ENCODE measurements around the gene TMEFF2.

Gene TMEFF2, protein sequence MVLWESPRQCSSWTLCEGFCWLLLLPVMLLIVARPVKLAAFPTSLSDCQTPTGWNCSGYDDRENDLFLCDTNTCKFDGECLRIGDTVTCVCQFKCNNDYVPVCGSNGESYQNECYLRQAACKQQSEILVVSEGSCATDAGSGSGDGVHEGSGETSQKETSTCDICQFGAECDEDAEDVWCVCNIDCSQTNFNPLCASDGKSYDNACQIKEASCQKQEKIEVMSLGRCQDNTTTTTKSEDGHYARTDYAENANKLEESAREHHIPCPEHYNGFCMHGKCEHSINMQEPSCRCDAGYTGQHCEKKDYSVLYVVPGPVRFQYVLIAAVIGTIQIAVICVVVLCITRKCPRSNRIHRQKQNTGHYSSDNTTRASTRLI

GRCh38 chr2:192194866-192195547 is at the start of gene TMEFF2:
TSS of gene TMEFF2 (minus strand) at chr2:192194933. CDS start at chr2:192194524, 409 bp downstream.
- Histone ChIP-seq H3K27me3 (ENCODE audit: control insufficient read depth, insufficient read depth, low read length) (peaks cover 68% of the 10 kb centered on the region), H3K9ac (ENCODE audit: low read depth, low read length) (no peak within 1 kb of the TSS), H3K4me1 (ENCODE audit: control insufficient read depth, insufficient read depth, low read length) (peaks cover 2% of the 10 kb centered on the region), H3K4me3 (ENCODE audit: low read depth, low read length) (peak within 1 kb of the TSS; percentile 81), H3K9me3 (ENCODE audit: control insufficient read depth, insufficient read depth, low read length) (no peaks in the 10 kb centered on the region), H3K36me3 (ENCODE audit: control insufficient read depth, insufficient read depth, low read length) (no peaks in the 10 kb centered on the region)

- Histone ChIP-seq H3K4me1 (ENCODE audit: control insufficient read depth, insufficient read depth, low read length) (no peaks in the 10 kb centered on the region), H3K9me3 (ENCODE audit: control insufficient read depth, insufficient read depth, low read length) (no peaks in the 10 kb centered on the region), H3K36me3 (ENCODE audit: control insufficient read depth, insufficient read depth, low read length) (no peaks in the 10 kb centered on the region), H3K27me3 (ENCODE audit: control insufficient read depth, insufficient read depth, low read length) (no peaks in the 10 kb centered on the region), H3K4me3 (ENCODE audit: low read depth, low read length) (no peak overlapping the region), H3K9ac (ENCODE audit: low read depth, low read length) (no peak overlapping the region)
These were observed 48.8 kb upstream of the TMEFF2 start for GRCh38 chr2:192243488-192243887.

DNA sequence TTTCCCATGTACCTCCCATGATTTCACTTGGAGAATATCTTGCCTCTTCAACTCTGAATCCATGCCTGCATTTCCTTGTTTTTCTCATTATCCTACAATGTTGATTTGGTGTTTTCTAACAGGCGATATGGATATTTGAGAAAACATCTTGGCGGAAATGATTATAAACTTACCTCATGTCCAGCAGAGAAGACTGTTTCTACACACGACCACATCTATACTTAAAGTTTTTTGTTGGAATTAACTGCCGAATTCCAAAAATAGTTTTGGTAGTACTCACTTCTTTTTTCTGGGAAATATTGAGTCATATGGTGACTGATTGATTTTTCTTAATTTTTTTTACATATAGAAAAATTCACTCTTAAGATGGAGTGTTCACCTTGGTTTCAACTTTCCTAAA is 41.4 kb upstream of the TMEFF2 start:
- no peaks in the 10 kb centered on the region for H3K36me3 ChIP-seq (ENCODE audit: control insufficient read depth, insufficient read depth, low read length)
- no peak overlapping the region for H3K9ac ChIP-seq (ENCODE audit: low read depth, low read length)
- no peaks in the 10 kb centered on the region for H3K9me3 ChIP-seq (ENCODE audit: control insufficient read depth, insufficient read depth, low read length)
- no peak overlapping the region for H3K4me3 ChIP-seq (ENCODE audit: low read depth, low read length)
- H3K27me3 ChIP-seq (ENCODE audit: control insufficient read depth, insufficient read depth, low read length), result no peaks in the 10 kb centered on the region
- H3K4me1 ChIP-seq (ENCODE audit: control insufficient read depth, insufficient read depth, low read length), result no peaks in the 10 kb centered on the region

GRCh38 chr2:192230889-192231453 is 36.2 kb upstream of the TMEFF2 start:
- H3K9me3 ChIP-seq (ENCODE audit: control insufficient read depth, insufficient read depth, low read length), result no peaks in the 10 kb centered on the region

DNA sequence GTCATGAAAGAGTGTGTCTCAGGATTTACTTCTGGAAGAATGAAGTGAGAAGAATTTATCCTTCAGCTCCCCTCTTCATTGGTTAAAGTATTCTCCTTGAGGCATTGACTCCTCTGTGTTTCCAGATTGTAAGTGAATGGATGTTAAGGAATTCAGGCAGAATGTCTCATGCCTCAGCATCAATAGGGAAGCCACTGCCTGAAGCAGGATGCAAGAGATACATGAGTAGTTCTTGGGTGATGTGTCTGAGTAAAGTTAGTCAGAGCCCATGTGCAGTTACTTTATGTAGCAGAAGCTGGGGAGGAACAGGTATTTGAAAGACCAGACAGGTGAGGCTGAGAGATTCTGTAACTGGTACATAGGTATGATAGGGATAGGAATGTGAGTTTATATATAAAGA is 34.0 kb upstream of the TMEFF2 start:
- Histone ChIP-seq H3K4me1 (ENCODE audit: control insufficient read depth, insufficient read depth, low read length) (no peaks in the 10 kb centered on the region), H3K9ac (ENCODE audit: low read depth, low read length) (no peak overlapping the region), H3K4me3 (ENCODE audit: low read depth, low read length) (no peak overlapping the region), H3K9me3 (ENCODE audit: control insufficient read depth, insufficient read depth, low read length) (no peaks in the 10 kb centered on the region), H3K27me3 (ENCODE audit: control insufficient read depth, insufficient read depth, low read length) (no peaks in the 10 kb centered on the region), H3K36me3 (ENCODE audit: control insufficient read depth, insufficient read depth, low read length) (no peaks in the 10 kb centered on the region)

More at GRCh38 chr2:192230889-192231453, 36.2 kb upstream of the TMEFF2 start:
- no peak overlapping the region for H3K4me3 ChIP-seq (ENCODE audit: low read depth, low read length)
- no peak overlapping the region for H3K9ac ChIP-seq (ENCODE audit: low read depth, low read length)
- H3K36me3 ChIP-seq (ENCODE audit: control insufficient read depth, insufficient read depth, low read length), result no peaks in the 10 kb centered on the region
- no peaks in the 10 kb centered on the region for H3K27me3 ChIP-seq (ENCODE audit: control insufficient read depth, insufficient read depth, low read length)
- no peaks in the 10 kb centered on the region for H3K4me1 ChIP-seq (ENCODE audit: control insufficient read depth, insufficient read depth, low read length)

GRCh38 chr2:192218970-192219369 is 24.2 kb upstream of the TMEFF2 start:
- Histone ChIP-seq H3K9me3 (ENCODE audit: control insufficient read depth, insufficient read depth, low read length) (no peaks in the 10 kb centered on the region), H3K27me3 (ENCODE audit: control insufficient read depth, insufficient read depth, low read length) (no peaks in the 10 kb centered on the region), H3K4me1 (ENCODE audit: control insufficient read depth, insufficient read depth, low read length) (no peaks in the 10 kb centered on the region), H3K9ac (ENCODE audit: low read depth, low read length) (no peak overlapping the region), H3K36me3 (ENCODE audit: control insufficient read depth, insufficient read depth, low read length) (no peaks in the 10 kb centered on the region), H3K4me3 (ENCODE audit: low read depth, low read length) (no peak overlapping the region)

DNA sequence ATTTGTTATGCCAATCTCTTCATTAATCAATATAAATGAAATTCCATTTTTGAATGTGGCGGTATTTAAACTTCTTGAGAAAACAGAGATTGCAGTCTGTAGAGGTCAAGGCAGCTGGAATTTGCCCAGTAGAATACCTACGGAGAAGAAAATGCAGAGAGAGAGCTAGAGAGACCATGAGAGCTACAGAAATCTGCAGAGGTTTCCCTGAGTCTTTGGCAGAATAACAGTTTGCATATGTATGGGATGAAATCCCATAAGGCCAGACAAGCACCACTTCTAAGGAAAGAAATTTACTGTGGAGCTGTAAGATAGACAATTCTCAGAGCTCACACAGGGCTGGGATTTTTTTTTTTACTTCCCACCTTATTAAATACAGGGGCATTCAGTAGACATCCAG is 23.6 kb upstream of the TMEFF2 start:
- no peaks in the 10 kb centered on the region for H3K9me3 ChIP-seq (ENCODE audit: control insufficient read depth, insufficient read depth, low read length)
- no peaks in the 10 kb centered on the region for H3K4me1 ChIP-seq (ENCODE audit: control insufficient read depth, insufficient read depth, low read length)
- H3K36me3 ChIP-seq (ENCODE audit: control insufficient read depth, insufficient read depth, low read length), result no peaks in the 10 kb centered on the region
- no peak overlapping the region for H3K9ac ChIP-seq (ENCODE audit: low read depth, low read length)
- no peak overlapping the region for H3K4me3 ChIP-seq (ENCODE audit: low read depth, low read length)
- H3K27me3 ChIP-seq (ENCODE audit: control insufficient read depth, insufficient read depth, low read length), result no peaks in the 10 kb centered on the region

- Histone ChIP-seq H3K4me1 (ENCODE audit: control insufficient read depth, insufficient read depth, low read length) (no peaks in the 10 kb centered on the region), H3K27me3 (ENCODE audit: control insufficient read depth, insufficient read depth, low read length) (no peaks in the 10 kb centered on the region), H3K36me3 (ENCODE audit: control insufficient read depth, insufficient read depth, low read length) (no peaks in the 10 kb centered on the region), H3K9me3 (ENCODE audit: control insufficient read depth, insufficient read depth, low read length) (no peaks in the 10 kb centered on the region), H3K9ac (ENCODE audit: low read depth, low read length) (no peak overlapping the region), H3K4me3 (ENCODE audit: low read depth, low read length) (no peak overlapping the region)
These were observed 21.6 kb upstream of the TMEFF2 start for GRCh38 chr2:192216336-192216735.

DNA sequence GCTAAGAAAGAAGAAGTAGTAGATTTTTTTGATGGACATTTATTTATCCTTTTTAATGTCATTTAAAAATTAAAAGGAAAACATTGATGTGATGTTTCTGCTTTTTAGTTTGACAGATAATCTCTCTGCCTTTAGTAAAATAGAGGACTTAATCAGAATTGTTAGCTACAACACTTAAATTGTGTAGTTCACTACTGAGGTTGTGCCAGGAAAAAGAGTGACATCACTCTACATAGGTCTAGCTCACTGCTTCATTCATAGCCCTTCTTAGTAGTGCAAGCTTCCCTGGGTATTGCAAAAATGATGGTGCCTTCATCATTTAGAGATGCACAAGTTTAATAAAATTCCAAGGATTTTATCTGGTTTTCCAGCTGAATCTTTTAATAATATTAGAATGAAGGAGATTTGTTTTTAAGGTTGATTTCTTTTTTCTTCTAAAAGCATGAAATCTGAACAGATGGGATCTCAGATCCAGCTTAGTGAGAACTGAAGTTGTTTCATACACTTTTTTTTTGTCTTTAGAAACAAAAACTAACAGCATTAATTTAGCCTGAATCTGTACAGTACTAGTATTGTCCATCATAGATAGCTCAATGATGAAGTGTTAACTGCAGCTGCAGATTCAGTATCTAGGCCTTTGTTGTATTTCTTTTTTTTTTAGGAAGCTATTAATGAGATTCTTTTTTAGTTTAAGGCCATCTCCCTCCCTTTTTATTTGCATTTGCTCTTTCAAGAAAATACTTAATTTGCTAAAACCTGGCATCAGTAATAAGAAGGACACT is 20.6 kb upstream of the TMEFF2 start:
- H3K4me3 ChIP-seq (ENCODE audit: low read depth, low read length), result no peak overlapping the region
- no peaks in the 10 kb centered on the region for H3K36me3 ChIP-seq (ENCODE audit: control insufficient read depth, insufficient read depth, low read length)
- H3K9ac ChIP-seq (ENCODE audit: low read depth, low read length), result no peak overlapping the region
- H3K27me3 ChIP-seq (ENCODE audit: control insufficient read depth, insufficient read depth, low read length), result no peaks in the 10 kb centered on the region
- H3K9me3 ChIP-seq (ENCODE audit: control insufficient read depth, insufficient read depth, low read length), result no peaks in the 10 kb centered on the region
- H3K4me1 ChIP-seq (ENCODE audit: control insufficient read depth, insufficient read depth, low read length), result no peaks in the 10 kb centered on the region

- Histone ChIP-seq H3K4me3 (ENCODE audit: low read depth, low read length) (no peak overlapping the region), H3K9ac (ENCODE audit: low read depth, low read length) (no peak overlapping the region), H3K4me1 (ENCODE audit: control insufficient read depth, insufficient read depth, low read length) (no peaks in the 10 kb centered on the region), H3K9me3 (ENCODE audit: control insufficient read depth, insufficient read depth, low read length) (no peaks in the 10 kb centered on the region), H3K36me3 (ENCODE audit: control insufficient read depth, insufficient read depth, low read length) (no peaks in the 10 kb centered on the region), H3K27me3 (ENCODE audit: control insufficient read depth, insufficient read depth, low read length) (no peaks in the 10 kb centered on the region)
These were observed 14.1 kb upstream of the TMEFF2 start for GRCh38 chr2:192208848-192209247.

DNA sequence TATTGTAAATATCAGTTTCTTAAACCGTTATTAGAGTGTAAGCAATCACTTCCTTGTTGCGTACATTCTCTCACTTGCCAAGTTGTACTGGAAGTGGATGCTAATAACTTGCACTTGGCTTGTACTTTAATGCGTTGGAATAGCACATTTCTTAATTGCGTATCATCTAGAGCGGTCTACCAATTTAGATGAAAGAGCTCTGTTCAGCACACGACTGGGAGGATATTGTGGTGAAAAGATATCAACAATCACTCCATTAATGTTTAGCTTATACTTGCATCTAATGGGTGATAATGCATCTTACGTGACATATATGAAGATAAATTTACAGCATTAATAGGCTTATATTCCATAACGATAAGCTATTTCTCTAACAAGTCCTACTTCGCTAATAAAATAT is 11.7 kb upstream of the TMEFF2 start:
- H3K27me3 ChIP-seq (ENCODE audit: control insufficient read depth, insufficient read depth, low read length), result no peaks in the 10 kb centered on the region
- no peak overlapping the region for H3K4me3 ChIP-seq (ENCODE audit: low read depth, low read length)
- H3K4me1 ChIP-seq (ENCODE audit: control insufficient read depth, insufficient read depth, low read length), result no peaks in the 10 kb centered on the region
- no peaks in the 10 kb centered on the region for H3K36me3 ChIP-seq (ENCODE audit: control insufficient read depth, insufficient read depth, low read length)
- no peak overlapping the region for H3K9ac ChIP-seq (ENCODE audit: low read depth, low read length)
- H3K9me3 ChIP-seq (ENCODE audit: control insufficient read depth, insufficient read depth, low read length), result no peaks in the 10 kb centered on the region

Measured in iPS-15b (cell line).